ENCODE measurements around the gene ARV1.
"Not testable (repeated sequence)": the region's sequence is repeated elsewhere in the genome, so short reads cannot be mapped to it uniquely, and the experiment has no call there.

Gene ARV1

GRCh38 chr1:230976825-230977747 lies 1.8 kb upstream of the ARV1 start:
- DNase-seq (ENCODE audit: low read depth in 4 of 4, low spot score in 1 of 4), result no peak

GRCh38 chr1:230977761-230978490 lies 968 bp upstream of the ARV1 start:
- DNase-seq (ENCODE audit: low read depth in 4 of 4, low spot score in 1 of 4), result peak in 1 of 4 experiments; percentile 21

GRCh38 chr1:230979389-230979716 lies 459 bp downstream of the ARV1 start:
- no peak for DNase-seq (ENCODE audit: low read depth in 4 of 4, low spot score in 1 of 4)

- DNase-seq (ENCODE audit: low read depth in 4 of 4, low spot score in 1 of 4), result no peak
Measured at GRCh38 chr1:230979952-230980351, 1.1 kb downstream of the ARV1 start.

GRCh38 chr1:230982696-230983095 lies 3.8 kb downstream of the ARV1 start:
- no peak for DNase-seq (ENCODE audit: low read depth in 4 of 4, low spot score in 1 of 4)

- DNase-seq (ENCODE audit: low read depth in 4 of 4, low spot score in 1 of 4), result no peak
Measured at GRCh38 chr1:230983811-230984210, 4.9 kb downstream of the ARV1 start.

- not testable (repeated sequence) for DNase-seq (ENCODE audit: low read depth in 4 of 4, low spot score in 1 of 4)
Measured at GRCh38 chr1:230984622-230985515, 6.0 kb downstream of the ARV1 start.

- no peak for DNase-seq (ENCODE audit: low read depth in 4 of 4, low spot score in 1 of 4)
Measured at GRCh38 chr1:230985711-230986110, 6.8 kb downstream of the ARV1 start.

- no peak for DNase-seq (ENCODE audit: low read depth in 4 of 4, low spot score in 1 of 4)
Measured at GRCh38 chr1:230986976-230987375, 8.1 kb downstream of the ARV1 start.

- no peak for DNase-seq (ENCODE audit: low read depth in 4 of 4, low spot score in 1 of 4)
Measured at GRCh38 chr1:230987448-230987847, 8.6 kb downstream of the ARV1 start.

- no peak for DNase-seq (ENCODE audit: low read depth in 4 of 4, low spot score in 1 of 4)
Measured at GRCh38 chr1:230992100-230992774, 13.3 kb downstream of the ARV1 start.

GRCh38 chr1:230994860-230995259 lies 16.0 kb downstream of the ARV1 start:
- DNase-seq (ENCODE audit: low read depth in 4 of 4, low spot score in 1 of 4), result no peak

- DNase-seq (ENCODE audit: low read depth in 4 of 4, low spot score in 1 of 4), result no peak
Measured at GRCh38 chr1:231000201-231000600, 21.3 kb downstream of the ARV1 start.

- DNase-seq (ENCODE audit: low read depth in 4 of 4, low spot score in 1 of 4), result no peak
Measured at GRCh38 chr1:231000639-231001038, 21.7 kb downstream of the ARV1 start.

GRCh38 chr1:231001892-231002291 lies 23.0 kb downstream of the ARV1 start:
- no peak for DNase-seq (ENCODE audit: low read depth in 4 of 4, low spot score in 1 of 4)

- DNase-seq (ENCODE audit: low read depth in 4 of 4, low spot score in 1 of 4), result not testable (repeated sequence)
Measured at GRCh38 chr1:231007535-231007934, 28.6 kb downstream of the ARV1 start.

- no peak for DNase-seq (ENCODE audit: low read depth in 4 of 4, low spot score in 1 of 4)
Measured at GRCh38 chr1:231011360-231011759, 32.5 kb downstream of the ARV1 start.

- no peak for DNase-seq (ENCODE audit: low read depth in 4 of 4, low spot score in 1 of 4)
Measured at GRCh38 chr1:231011963-231012362, 33.1 kb downstream of the ARV1 start.

GRCh38 chr1:231013391-231014015 lies 34.6 kb downstream of the ARV1 start:
- DNase-seq (ENCODE audit: low read depth in 4 of 4, low spot score in 1 of 4), result no peak

GRCh38 chr1:231016234-231016633 lies 37.3 kb downstream of the ARV1 start:
- DNase-seq (ENCODE audit: low read depth in 4 of 4, low spot score in 1 of 4), result no peak
